HepG2 (cell line): ENCODE results near the gene JADE2. TPM values are rescaled to one million over a fixed set of nuclear protein-coding genes. Genes with fewer than 3 reads are reported as not detected.

Experiments used
- CEBPB ChIP-seq: IDR thresholded peaks from 2 replicates; pipeline ENCODE4 v1.6.1; 2011; ENCODE audit warnings: low read depth, low read length, improper control_type of control experiment, borderline replicate concordance
- CREB1 ChIP-seq, 2 experiments: fragments of 450-650 bp in 1 of 2; IDR thresholded peaks; 2 replicates each; pipeline ENCODE4 v1.6.1; 2016 to 2017; ENCODE audit warnings: control low read depth in 1 of 2, mild to moderate bottlenecking in 1 of 2, missing compliant biosample characterization in 1 of 2, missing genetic modification characterization in 1 of 2
- IRF9 ChIP-seq: sonication (generic); formaldehyde crosslinking; IDR thresholded peaks from 2 replicates; pipeline ENCODE4 v1.8.0; 2022; ENCODE audit warnings: missing genetic modification reagents, mild to moderate bottlenecking, borderline replicate concordance
- KAT2B ChIP-seq: fragments of 150-350 bp; IDR thresholded peaks from 2 replicates; pipeline ENCODE4 v1.6.1; 2014; ENCODE audit warnings: low read depth, low read length, borderline replicate concordance
- KLF16 ChIP-seq, 2 experiments: sonication (generic) in 1 of 2; formaldehyde crosslinking in 1 of 2; IDR thresholded peaks; 2 replicates each; pipeline versions ENCODE4 v1.6.1 to v1.8.0; 2016 to 2023; ENCODE audit warnings: missing genetic modification reagents in 2 of 2, missing compliant biosample characterization in 1 of 2
- NFE2 ChIP-seq: sonication (generic); formaldehyde crosslinking; IDR thresholded peaks from 2 replicates; pipeline ENCODE4 v1.4.0; 2020; ENCODE audit warnings: missing genetic modification reagents
- PTBP1 ChIP-seq: fragments of 200-400 bp; formaldehyde crosslinking; IDR thresholded peaks from 2 replicates; pipeline ENCODE4 v1.6.1; 2018; ENCODE audit warnings: low read length, low read depth; ENCODE audit not compliant: poor library complexity, severe bottlenecking
- SP1 ChIP-seq, 2 experiments: fragments of 450-650 bp in 1 of 2; sonication (generic) in 1 of 2; formaldehyde crosslinking in 1 of 2; IDR thresholded peaks; 2 replicates each; pipeline versions ENCODE4 v1.4.0 to v1.6.1; 2016 to 2020; ENCODE audit warnings: missing genetic modification reagents in 1 of 2
- ZBTB25 ChIP-seq: IDR thresholded peaks from 2 replicates; pipeline ENCODE4 v1.6.1; 2018; ENCODE audit warnings: missing genetic modification reagents
- ZBTB26 ChIP-seq: IDR thresholded peaks from 2 replicates; pipeline ENCODE4 v1.6.1; 2016; ENCODE audit warnings: missing compliant biosample characterization, missing genetic modification reagents, borderline replicate concordance
- ZFP41 ChIP-seq: sonication (generic); formaldehyde crosslinking; IDR thresholded peaks from 2 replicates; pipeline ENCODE4 v1.4.0; 2020; ENCODE audit warnings: mild to moderate bottlenecking, missing genetic modification reagents, borderline replicate concordance
- ZNF354B ChIP-seq: sonication (generic); formaldehyde crosslinking; IDR thresholded peaks from 2 replicates; pipeline ENCODE4 v1.8.0; 2022; ENCODE audit warnings: mild to moderate bottlenecking, missing genetic modification reagents
- ZNF543 ChIP-seq: sonication (generic); formaldehyde crosslinking; IDR thresholded peaks from 2 replicates; pipeline ENCODE4 v1.4.0; 2020; ENCODE audit warnings: mild to moderate bottlenecking, missing genetic modification reagents
- ZNF567 ChIP-seq: sonication (generic); formaldehyde crosslinking; IDR thresholded peaks from 2 replicates; pipeline ENCODE4 v1.8.1; 2023; ENCODE audit warnings: mild to moderate bottlenecking, missing genetic modification reagents, borderline replicate concordance
- ZNF674 ChIP-seq: sonication (generic); formaldehyde crosslinking; IDR thresholded peaks from 2 replicates; pipeline ENCODE4 v1.5.0; 2020; ENCODE audit warnings: low read depth, mild to moderate bottlenecking, missing genetic modification reagents
- ZSCAN22 ChIP-seq: sonication (generic); formaldehyde crosslinking; IDR thresholded peaks from 2 replicates; pipeline ENCODE4 v1.4.0; 2020; ENCODE audit warnings: mild to moderate bottlenecking, missing genetic modification reagents
- polyA plus RNA-seq, 8 experiments: library from polyadenylated mRNA; depleted of rRNA in 3 of 8; stranded (reverse) in 7 of 8; unstranded in 1 of 8; fragments of >200 nt; fragmentation: Illumina TruSeq in 4 of 8; extraction: Trizol in 4 of 8; gene quantifications; 2 replicates each; pipeline versions ENCODE4 v1.2.1 to v1.2.3, GENCODE V29; 2011 to 2016; ENCODE audit warnings: low read depth in 4 of 8, missing spikeins in 1 of 8, mixed read lengths in 1 of 8; ENCODE audit not compliant: insufficient read depth in 1 of 8
- total RNA-seq, 5 experiments: library from RNA; depleted of rRNA; stranded (reverse); fragments of >200 nt; fragmentation: Illumina TruSeq; extraction: Trizol; gene quantifications; 2 replicates each; pipeline ENCODE4 v1.2.3, GENCODE V29; 2016; ENCODE audit warnings: low read depth in 1 of 5
- TF ChIP-seq, protein P1 (sequence below): sonication (generic); formaldehyde crosslinking; IDR thresholded peaks from 2 replicates; pipeline ENCODE4 v1.5.0; 2020; ENCODE audit warnings: missing genetic modification reagents, mild to moderate bottlenecking, borderline replicate concordance
- TF ChIP-seq, protein P2 (sequence below): IDR thresholded peaks from 2 replicates; pipeline ENCODE4 v1.6.1; 2012; ENCODE audit warnings: low read length, improper control_type of control experiment
- TF ChIP-seq, protein P3 (sequence below): IDR thresholded peaks from 2 replicates; pipeline ENCODE4 v1.6.1; 2016

The JADE2 gene
- total and polyA plus RNA-seq, 2 of the 13 experiments (the other 11 are each of a cell fraction or from before 2014, with no cell fraction given), result 7.5 to 15.1 TPM

DNA sequence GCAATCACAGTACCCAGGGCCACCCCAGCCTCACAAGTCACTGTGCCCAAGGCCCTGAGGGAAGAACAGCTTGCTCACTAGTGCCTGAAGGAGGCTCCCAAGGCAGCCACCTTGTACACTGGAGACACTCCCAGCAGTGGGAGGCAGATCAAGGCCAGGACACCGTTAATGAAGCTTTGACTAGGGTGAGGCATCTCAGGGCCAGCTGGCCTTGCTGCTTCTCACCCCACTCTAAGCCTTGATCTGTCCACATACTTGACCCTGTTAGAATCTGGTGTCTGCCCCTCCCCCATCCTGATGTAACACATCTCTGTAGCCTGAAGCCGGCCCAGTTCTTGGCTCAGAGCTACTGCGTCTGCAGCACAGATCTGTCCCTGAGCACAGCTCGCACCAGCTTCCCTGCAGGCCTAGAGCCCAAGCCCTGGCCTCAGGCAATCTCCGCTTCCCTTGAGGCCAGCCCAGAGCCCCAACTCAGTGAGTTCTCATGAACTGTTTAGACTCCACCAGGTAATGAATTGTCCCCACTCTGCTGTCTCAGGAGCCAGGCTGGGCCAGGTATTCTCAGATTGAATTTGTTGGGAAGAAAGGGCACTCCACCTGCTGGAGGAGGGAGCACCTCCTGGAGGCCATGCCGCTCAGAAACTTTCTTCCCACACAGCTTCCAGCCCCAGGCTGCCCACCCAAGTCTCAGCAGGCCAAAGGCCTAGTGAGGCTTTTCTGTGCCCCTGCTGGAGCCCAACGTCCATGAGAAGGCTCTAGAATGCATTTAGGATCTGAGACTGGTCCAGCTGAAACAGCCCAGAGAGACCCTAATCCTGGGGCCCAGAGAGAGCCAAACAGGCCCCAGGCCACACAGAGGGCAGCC, 13.4 kb upstream of the JADE2 start (continued):
- 0 out of 4 replicates have a peak, but pooled peaks of 1 of the 2 experiments have one; percentile 52 for TF ChIP-seq KLF16 (CRISPR knock-in tag; IDR thresholded peaks at IDR 0.05)
- no peak for TF ChIP-seq CREB1 (IDR thresholded peaks at IDR 0.05)
- no peak for TF ChIP-seq CREB1 (CRISPR knock-in tag; IDR thresholded peaks at IDR 0.05)
- no peak for TF ChIP-seq PTBP1
- no peak for TF ChIP-seq ZBTB25 (CRISPR knock-in tag)
- TF ChIP-seq, protein P1, sequence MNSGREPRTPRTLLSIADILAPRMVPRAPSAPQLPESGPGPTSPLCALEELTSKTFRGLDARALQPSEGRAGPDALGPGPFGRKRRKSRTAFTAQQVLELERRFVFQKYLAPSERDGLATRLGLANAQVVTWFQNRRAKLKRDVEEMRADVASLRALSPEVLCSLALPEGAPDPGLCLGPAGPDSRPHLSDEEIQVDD (CRISPR knock-in tag), result peak; percentile 59; the same call in 1 of the 2 replicates
- no peak for TF ChIP-seq KAT2B
- no peak for TF ChIP-seq ZFP41 (CRISPR knock-in tag)
- no peak for TF ChIP-seq ZNF567
- TF ChIP-seq NFE2 (CRISPR knock-in tag), result 0 out of 2 replicates have a peak, but pooled peaks have one; percentile 4
- no peak for TF ChIP-seq SP1 (IDR thresholded peaks at IDR 0.05)
- TF ChIP-seq SP1 (CRISPR knock-in tag; IDR thresholded peaks at IDR 0.05), result no peak; the same call in 1 of the 2 replicates
- TF ChIP-seq IRF9 (CRISPR knock-in tag), result no peak
- TF ChIP-seq ZNF543, result no peak
- TF ChIP-seq, protein P2, sequence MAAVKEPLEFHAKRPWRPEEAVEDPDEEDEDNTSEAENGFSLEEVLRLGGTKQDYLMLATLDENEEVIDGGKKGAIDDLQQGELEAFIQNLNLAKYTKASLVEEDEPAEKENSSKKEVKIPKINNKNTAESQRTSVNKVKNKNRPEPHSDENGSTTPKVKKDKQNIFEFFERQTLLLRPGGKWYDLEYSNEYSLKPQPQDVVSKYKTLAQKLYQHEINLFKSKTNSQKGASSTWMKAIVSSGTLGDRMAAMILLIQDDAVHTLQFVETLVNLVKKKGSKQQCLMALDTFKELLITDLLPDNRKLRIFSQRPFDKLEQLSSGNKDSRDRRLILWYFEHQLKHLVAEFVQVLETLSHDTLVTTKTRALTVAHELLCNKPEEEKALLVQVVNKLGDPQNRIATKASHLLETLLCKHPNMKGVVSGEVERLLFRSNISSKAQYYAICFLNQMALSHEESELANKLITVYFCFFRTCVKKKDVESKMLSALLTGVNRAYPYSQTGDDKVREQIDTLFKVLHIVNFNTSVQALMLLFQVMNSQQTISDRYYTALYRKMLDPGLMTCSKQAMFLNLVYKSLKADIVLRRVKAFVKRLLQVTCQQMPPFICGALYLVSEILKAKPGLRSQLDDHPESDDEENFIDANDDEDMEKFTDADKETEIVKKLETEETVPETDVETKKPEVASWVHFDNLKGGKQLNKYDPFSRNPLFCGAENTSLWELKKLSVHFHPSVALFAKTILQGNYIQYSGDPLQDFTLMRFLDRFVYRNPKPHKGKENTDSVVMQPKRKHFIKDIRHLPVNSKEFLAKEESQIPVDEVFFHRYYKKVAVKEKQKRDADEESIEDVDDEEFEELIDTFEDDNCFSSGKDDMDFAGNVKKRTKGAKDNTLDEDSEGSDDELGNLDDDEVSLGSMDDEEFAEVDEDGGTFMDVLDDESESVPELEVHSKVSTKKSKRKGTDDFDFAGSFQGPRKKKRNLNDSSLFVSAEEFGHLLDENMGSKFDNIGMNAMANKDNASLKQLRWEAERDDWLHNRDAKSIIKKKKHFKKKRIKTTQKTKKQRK, result no peak
- no peak for TF ChIP-seq ZNF674 (CRISPR knock-in tag)
- TF ChIP-seq CEBPB, result no peak
- TF ChIP-seq ZNF354B (CRISPR knock-in tag), result no peak
- peak; percentile 18; the same call in 1 of the 2 replicates for TF ChIP-seq ZBTB26 (CRISPR knock-in tag)
- TF ChIP-seq, protein P3, sequence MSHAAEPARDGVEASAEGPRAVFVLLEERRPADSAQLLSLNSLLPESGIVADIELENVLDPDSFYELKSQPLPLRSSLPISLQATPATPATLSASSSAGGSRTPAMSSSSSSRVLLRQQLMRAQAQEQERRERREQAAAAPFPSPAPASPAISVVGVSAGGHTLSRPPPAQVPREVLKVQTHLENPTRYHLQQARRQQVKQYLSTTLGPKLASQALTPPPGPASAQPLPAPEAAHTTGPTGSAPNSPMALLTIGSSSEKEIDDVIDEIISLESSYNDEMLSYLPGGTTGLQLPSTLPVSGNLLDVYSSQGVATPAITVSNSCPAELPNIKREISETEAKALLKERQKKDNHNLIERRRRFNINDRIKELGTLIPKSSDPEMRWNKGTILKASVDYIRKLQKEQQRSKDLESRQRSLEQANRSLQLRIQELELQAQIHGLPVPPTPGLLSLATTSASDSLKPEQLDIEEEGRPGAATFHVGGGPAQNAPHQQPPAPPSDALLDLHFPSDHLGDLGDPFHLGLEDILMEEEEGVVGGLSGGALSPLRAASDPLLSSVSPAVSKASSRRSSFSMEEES, result peak; percentile 12; the same call in 1 of the 2 replicates
- no peak for TF ChIP-seq ZSCAN22
